Neural progenitor cell (in vitro differentiated cells): ENCODE measurements around the gene SMTNL2. TPM values are rescaled to one million over a fixed set of nuclear protein-coding genes. Genes with fewer than 3 reads are reported as not detected.
"Not testable (repeated sequence)": the region's sequence is repeated elsewhere in the genome, so short reads cannot be mapped to it uniquely, and the experiment has no call there.

Source experiments
- DNase-seq: peaks from one replicate; pipeline ENCODE4 v3.0.0-alpha.2; 2016; ENCODE audit warnings: low spot score
- H2AFZ ChIP-seq: fragments of 200-600 bp; sonication (generic); replicated peaks from 2 replicates; pipeline ENCODE4 v1.6.1; 2016; ENCODE audit warnings: antibody characterized with exemption
- H3F3A ChIP-seq: fragments of 200-600 bp; sonication (generic); 2 replicates; pipeline ENCODE4 v1.6.1; 2016; ENCODE audit warnings: antibody characterized with exemption, low read depth
- H3K27ac ChIP-seq: fragments of 200-600 bp; sonication (generic); 2 replicates; pipeline ENCODE4 v1.5.1; 2016; ENCODE audit warnings: mild to moderate bottlenecking
- H3K27me3 ChIP-seq: fragments of 200-600 bp; sonication (generic); 2 replicates; pipeline ENCODE4 v1.6.1; 2016; ENCODE audit warnings: mild to moderate bottlenecking, moderate library complexity
- H3K36me3 ChIP-seq: fragments of 200-600 bp; sonication (generic); 2 replicates; pipeline ENCODE4 v1.5.1; 2016
- H3K4me1 ChIP-seq: fragments of 200-600 bp; sonication (generic); 2 replicates; pipeline ENCODE4 v1.6.1; 2016; ENCODE audit warnings: mixed run types
- H3K4me2 ChIP-seq: fragments of 200-600 bp; sonication (generic); 2 replicates; pipeline ENCODE4 v1.6.1; 2016
- H3K4me3 ChIP-seq: fragments of 200-600 bp; sonication (generic); 2 replicates; pipeline ENCODE4 v1.5.1; 2016
- H3K79me2 ChIP-seq: fragments of 200-600 bp; sonication (generic); 2 replicates; pipeline ENCODE4 v1.6.1; 2016; ENCODE audit warnings: low read depth
- H3K9ac ChIP-seq: fragments of 200-600 bp; sonication (generic); 2 replicates; pipeline ENCODE4 v1.6.1; 2016
- H3K9me3 ChIP-seq: fragments of 200-600 bp; sonication (generic); 2 replicates; pipeline ENCODE4 v1.5.1; 2016; ENCODE audit warnings: low read depth
- H4K20me1 ChIP-seq: fragments of 200-600 bp; sonication (generic); 2 replicates; pipeline ENCODE4 v1.6.1; 2016; ENCODE audit warnings: low read depth
- H3K27ac Mint-ChIP-seq: 3 replicates; pipeline ENCODE4 v1.8.0; 2021; ENCODE audit warnings: mixed read lengths
- H3K27me3 Mint-ChIP-seq: 2 replicates; pipeline ENCODE4 v1.8.0; 2022; ENCODE audit warnings: low read depth, mild to moderate bottlenecking, inconsistent platforms, moderate library complexity, mixed read lengths; ENCODE audit not compliant: insufficient read depth
- H3K36me3 Mint-ChIP-seq: 3 replicates; pipeline ENCODE4 v1.8.0; 2021; ENCODE audit warnings: mixed read lengths
- H3K4me1 Mint-ChIP-seq: 3 replicates; pipeline ENCODE4 v1.8.0; 2021; ENCODE audit warnings: mixed read lengths
- H3K4me3 Mint-ChIP-seq: 3 replicates; pipeline ENCODE4 v1.8.0; 2021; ENCODE audit warnings: mild to moderate bottlenecking, moderate library complexity, mixed read lengths
- H3K9me3 Mint-ChIP-seq: 3 replicates; pipeline ENCODE4 v1.8.0; 2020; ENCODE audit warnings: mixed read lengths
- EZH2 ChIP-seq: fragments of 200-600 bp; sonication (generic); IDR thresholded peaks from 2 replicates; pipeline ENCODE4 v1.6.1; 2017; ENCODE audit warnings: antibody characterized with exemption, mild to moderate bottlenecking, moderate library complexity
- EZH2phosphoT487 ChIP-seq: fragments of 200-600 bp; sonication (generic); IDR thresholded peaks from 2 replicates; pipeline ENCODE4 v1.6.1; 2017; ENCODE audit warnings: antibody characterized with exemption
- total RNA-seq: library from RNA; depleted of rRNA; stranded (reverse); fragments of >200 nt; gene quantifications from 2 replicates; pipeline ENCODE4 v1.2.3, GENCODE V29; 2015; ENCODE audit warnings: low replicate concordance
- TF ChIP-seq, protein P1 (sequence below): fragments of 200-600 bp; sonication (generic); IDR thresholded peaks from 2 replicates; pipeline ENCODE4 v1.5.1; 2017; ENCODE audit warnings: antibody characterized with exemption, mild to moderate bottlenecking

Gene SMTNL2
- total RNA-seq, 1 donor from 2014 or later = 3.0 TPM

DNA sequence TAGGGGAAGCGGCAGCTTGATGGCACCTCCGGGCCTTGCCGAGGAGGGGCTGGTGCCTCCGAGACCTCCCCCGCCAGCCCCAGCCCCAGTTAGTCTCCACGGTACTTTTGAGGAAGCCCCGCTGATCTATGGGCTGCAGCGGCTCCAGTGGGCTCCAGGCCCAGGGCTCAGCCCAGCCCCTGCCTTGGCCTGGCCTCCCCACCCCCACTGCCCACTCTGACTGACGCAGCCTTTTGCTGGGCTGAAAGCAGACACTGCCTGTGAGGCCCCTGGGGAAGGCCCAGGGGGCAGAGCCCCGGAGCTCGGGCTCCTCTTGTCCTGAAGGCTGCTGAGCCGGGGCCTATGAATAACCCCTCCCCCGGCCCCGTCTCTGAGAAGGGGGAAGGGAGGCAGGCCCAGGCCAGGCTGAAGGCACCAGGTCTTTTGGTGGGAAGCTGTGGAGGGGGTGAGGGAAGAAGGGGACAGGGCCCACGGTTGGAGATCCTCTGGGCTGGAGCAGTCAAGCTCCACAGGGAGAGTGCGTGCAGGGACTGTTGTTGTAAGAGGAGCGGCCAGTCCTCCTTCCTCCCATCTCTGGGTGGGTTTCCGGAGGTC, 7.5 kb upstream of the SMTNL2 start:
- Histone ChIP-seq H3K79me2 (no peaks in the 10 kb centered on the region), H3K4me2 (peak overlapping the region; percentile 37), H3K27me3 (no peaks in the 10 kb centered on the region), H2AFZ (peak overlapping the region; percentile 60), H3K27ac (peak overlapping the region; percentile 24), H3F3A (peaks cover 15% of the 10 kb centered on the region), H3K36me3 (no peaks in the 10 kb centered on the region), H3K9ac (no peak overlapping the region), H3K9me3 (no peaks in the 10 kb centered on the region), H3K4me3 (no peak overlapping the region), H4K20me1 (no peaks in the 10 kb centered on the region), H3K4me1 (peaks cover 23% of the 10 kb centered on the region)
- Mint-ChIP-seq H3K27me3 (peaks cover 10% of the 10 kb centered on the region), H3K36me3 (no peaks in the 10 kb centered on the region), H3K4me1 (peaks cover 30% of the 10 kb centered on the region), H3K27ac (peak overlapping the region; percentile 66), H3K9me3 (no peaks in the 10 kb centered on the region), H3K4me3 (no peak overlapping the region)
- TF ChIP-seq, protein P1, sequence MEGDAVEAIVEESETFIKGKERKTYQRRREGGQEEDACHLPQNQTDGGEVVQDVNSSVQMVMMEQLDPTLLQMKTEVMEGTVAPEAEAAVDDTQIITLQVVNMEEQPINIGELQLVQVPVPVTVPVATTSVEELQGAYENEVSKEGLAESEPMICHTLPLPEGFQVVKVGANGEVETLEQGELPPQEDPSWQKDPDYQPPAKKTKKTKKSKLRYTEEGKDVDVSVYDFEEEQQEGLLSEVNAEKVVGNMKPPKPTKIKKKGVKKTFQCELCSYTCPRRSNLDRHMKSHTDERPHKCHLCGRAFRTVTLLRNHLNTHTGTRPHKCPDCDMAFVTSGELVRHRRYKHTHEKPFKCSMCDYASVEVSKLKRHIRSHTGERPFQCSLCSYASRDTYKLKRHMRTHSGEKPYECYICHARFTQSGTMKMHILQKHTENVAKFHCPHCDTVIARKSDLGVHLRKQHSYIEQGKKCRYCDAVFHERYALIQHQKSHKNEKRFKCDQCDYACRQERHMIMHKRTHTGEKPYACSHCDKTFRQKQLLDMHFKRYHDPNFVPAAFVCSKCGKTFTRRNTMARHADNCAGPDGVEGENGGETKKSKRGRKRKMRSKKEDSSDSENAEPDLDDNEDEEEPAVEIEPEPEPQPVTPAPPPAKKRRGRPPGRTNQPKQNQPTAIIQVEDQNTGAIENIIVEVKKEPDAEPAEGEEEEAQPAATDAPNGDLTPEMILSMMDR = no peak
- TF ChIP-seq EZH2phosphoT487 = no peak
- TF ChIP-seq EZH2 = no peak
- peak; percentile 85 for DNase-seq

DNA sequence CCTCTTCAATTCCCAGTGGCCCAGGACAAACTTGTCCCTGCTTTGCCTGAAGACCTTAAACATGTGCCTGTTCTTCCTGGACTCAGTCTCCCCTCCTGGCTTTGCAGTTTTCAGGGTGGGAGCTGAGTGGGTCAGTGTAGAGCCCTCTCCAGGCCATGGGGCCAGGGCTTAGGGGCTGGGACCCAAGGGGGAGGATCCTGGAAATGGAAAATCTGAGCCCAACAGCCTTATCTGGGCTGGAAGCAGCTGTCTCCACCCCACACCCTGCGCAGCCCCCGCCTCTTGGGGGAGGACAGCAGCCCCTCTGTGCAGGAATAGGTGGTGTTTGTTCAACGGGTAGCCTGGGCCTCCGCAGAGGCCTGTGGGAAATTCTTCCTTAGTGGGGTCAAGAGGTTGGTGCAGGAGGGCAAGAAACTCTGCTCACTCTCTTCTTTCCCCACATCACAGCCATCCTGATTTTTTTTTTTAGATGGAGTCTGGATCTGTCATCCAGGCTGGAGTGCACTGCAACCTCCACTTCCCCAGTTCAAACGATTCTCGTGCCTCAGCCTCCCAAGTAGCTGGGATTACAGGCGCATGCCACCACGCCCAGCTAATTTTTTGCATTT, 6.8 kb upstream of the SMTNL2 start:
- Histone ChIP-seq H3F3A (peaks cover 15% of the 10 kb centered on the region), H3K36me3 (no peaks in the 10 kb centered on the region), H3K9me3 (no peaks in the 10 kb centered on the region), H3K27ac (peak overlapping the region; percentile 24), H3K9ac (no peak overlapping the region), H2AFZ (peak overlapping the region; percentile 60), H3K27me3 (peaks cover 2% of the 10 kb centered on the region), H3K79me2 (no peaks in the 10 kb centered on the region), H3K4me1 (peaks cover 30% of the 10 kb centered on the region), H3K4me2 (peak overlapping the region; percentile 37), H4K20me1 (no peaks in the 10 kb centered on the region), H3K4me3 (no peak overlapping the region)
- H3K27ac Mint-ChIP-seq = peak overlapping the region; percentile 66
- H3K9me3 Mint-ChIP-seq = no peaks in the 10 kb centered on the region
- no peak overlapping the region for H3K4me3 Mint-ChIP-seq
- TF ChIP-seq, protein P1 = no peak
- TF ChIP-seq EZH2phosphoT487 (no peak), EZH2 (no peak)
- no peak for DNase-seq
- peaks cover 13% of the 10 kb centered on the region for H3K27me3 Mint-ChIP-seq
- no peaks in the 10 kb centered on the region for H3K36me3 Mint-ChIP-seq
- peaks cover 31% of the 10 kb centered on the region for H3K4me1 Mint-ChIP-seq

DNA sequence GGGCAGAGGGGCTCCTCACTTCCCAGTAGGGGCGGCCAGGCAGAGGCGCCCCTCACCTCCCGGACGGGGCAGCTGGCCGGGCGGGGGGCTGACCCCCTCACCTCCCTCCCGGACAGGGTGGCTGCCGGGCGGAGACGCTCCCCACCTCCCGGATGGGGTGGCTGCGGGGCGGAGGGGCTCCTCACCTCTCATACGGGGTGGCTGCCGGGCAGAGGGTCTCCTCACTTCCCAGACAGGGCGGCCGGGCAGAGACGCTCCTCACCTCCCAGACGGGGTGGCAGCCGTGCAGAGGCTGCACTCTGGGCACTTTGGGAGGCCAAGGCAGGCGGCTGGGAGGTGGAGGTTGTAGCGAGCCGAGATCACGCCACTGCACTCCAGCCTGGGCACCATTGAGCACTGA, 6.0 kb upstream of the SMTNL2 start:
- H3K79me2 ChIP-seq, H3K36me3 Mint-ChIP-seq, H3K27ac Mint-ChIP-seq, H3K36me3 ChIP-seq, H3K4me2 ChIP-seq, H3K4me3 Mint-ChIP-seq, H3K9me3 ChIP-seq, H3K9ac ChIP-seq, H3K27ac ChIP-seq, H3K4me3 ChIP-seq, H4K20me1 ChIP-seq, H3K9me3 Mint-ChIP-seq, DNase-seq, H2AFZ ChIP-seq: not testable (repeated sequence)
- H3K4me1 Mint-ChIP-seq = peaks cover 36% of the 10 kb centered on the region
- Histone ChIP-seq H3K27me3 (peaks cover 10% of the 10 kb centered on the region), H3K4me1 (peaks cover 34% of the 10 kb centered on the region), H3F3A (peaks cover 15% of the 10 kb centered on the region)
- H3K27me3 Mint-ChIP-seq = peaks cover 21% of the 10 kb centered on the region

DNA sequence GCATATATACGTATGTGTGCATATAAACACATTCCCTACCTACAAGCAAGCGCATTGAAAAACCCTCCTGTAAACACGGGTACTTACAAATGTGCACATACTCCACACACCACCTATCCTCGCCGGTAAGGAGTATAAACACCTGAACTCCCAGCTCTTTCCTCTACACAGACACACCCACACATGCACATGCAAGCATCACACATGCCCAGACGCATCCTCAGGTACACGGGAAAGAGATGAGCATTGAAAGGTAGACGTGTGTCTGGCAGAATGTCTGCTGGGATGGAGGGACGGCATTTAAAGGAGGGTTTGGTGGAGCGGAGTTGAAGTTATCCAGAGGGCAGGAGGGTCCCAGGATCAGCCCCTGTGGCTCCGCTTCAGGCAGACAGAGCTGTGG, 4.7 kb upstream of the SMTNL2 start:
- no peaks in the 10 kb centered on the region for H4K20me1 ChIP-seq
- peaks cover 15% of the 10 kb centered on the region for H3F3A ChIP-seq
- peak overlapping the region; percentile 23 for H3K27ac Mint-ChIP-seq
- H3K4me3 ChIP-seq = no peak overlapping the region
- H3K4me1 ChIP-seq = peaks cover 38% of the 10 kb centered on the region
- peaks cover 27% of the 10 kb centered on the region for H3K27me3 Mint-ChIP-seq
- no peak overlapping the region for H3K27ac ChIP-seq
- no peaks in the 10 kb centered on the region for H3K9me3 Mint-ChIP-seq
- H3K4me2 ChIP-seq = no peak overlapping the region
- peaks cover 23% of the 10 kb centered on the region for H3K27me3 ChIP-seq
- no peak for DNase-seq
- H3K4me1 Mint-ChIP-seq = peaks cover 40% of the 10 kb centered on the region
- no peaks in the 10 kb centered on the region for H3K9me3 ChIP-seq
- no peak overlapping the region for H2AFZ ChIP-seq
- no peaks in the 10 kb centered on the region for H3K79me2 ChIP-seq
- TF ChIP-seq EZH2phosphoT487 (no peak), EZH2 (no peak)
- TF ChIP-seq, protein P1 = no peak
- no peaks in the 10 kb centered on the region for H3K36me3 Mint-ChIP-seq
- no peak overlapping the region for H3K9ac ChIP-seq
- no peak overlapping the region for H3K4me3 Mint-ChIP-seq
- no peaks in the 10 kb centered on the region for H3K36me3 ChIP-seq
